K562 (cell line): Measurements from ENCODE around the gene TMEM205. TPM values are rescaled to one million over a fixed set of nuclear protein-coding genes. Genes with fewer than 3 reads are reported as not detected.

Source experiments
- ARID3A ChIP-seq: IDR thresholded peaks from 2 replicates; pipeline ENCODE4 v1.6.1; 2012; ENCODE audit warnings: low read depth, low read length, improper control_type of control experiment, borderline replicate concordance
- ATF3 ChIP-seq, 2 experiments: fragments of 450-650 bp in 1 of 2; sonication (generic) in 1 of 2; formaldehyde crosslinking in 1 of 2; IDR thresholded peaks in 1 of 2; conservative IDR thresholded peaks in 1 of 2; 2 replicates each; pipeline versions ENCODE4 v1.6.1 to v1.8.1; 2016 to 2023; ENCODE audit warnings: mild to moderate bottlenecking in 2 of 2, moderate library complexity in 2 of 2, inconsistent platforms in 1 of 2, missing genetic modification reagents in 1 of 2
- BDP1 ChIP-seq: IDR thresholded peaks from 3 replicates; pipeline ENCODE4 v1.6.1; 2011; ENCODE audit not compliant: insufficient read length, insufficient read depth
- BRD9 ChIP-seq: fragments of 450-650 bp; IDR thresholded peaks from 2 replicates; pipeline ENCODE4 v1.6.1; 2018; ENCODE audit warnings: low read depth; ENCODE audit not compliant: partially characterized antibody
- ETV1 ChIP-seq: fragments of 450-650 bp; conservative IDR thresholded peaks from 2 replicates; pipeline ENCODE4 v1.6.1; 2016; ENCODE audit warnings: missing genetic modification characterization, control low read depth, low read depth, missing compliant biosample characterization
- EZH2 ChIP-seq: IDR thresholded peaks from 2 replicates; pipeline ENCODE4 v1.6.1; 2012; ENCODE audit warnings: low read depth, mild to moderate bottlenecking, inconsistent platforms, low read length, borderline replicate concordance
- IRF9 ChIP-seq: fragments of 450-650 bp; IDR thresholded peaks from 2 replicates; pipeline ENCODE4 v1.6.1; 2016; ENCODE audit warnings: missing biosample characterization, missing genetic modification characterization
- MBD2 ChIP-seq: sonication (generic); IDR thresholded peaks from 2 replicates; pipeline ENCODE4 v1.6.1; 2016; ENCODE audit warnings: low read depth, borderline replicate concordance
- MYBL2 ChIP-seq, 2 experiments: fragments of 450-650 bp in 1 of 2; sonication (generic) in 1 of 2; formaldehyde crosslinking in 1 of 2; IDR thresholded peaks; 2 replicates each; pipeline versions ENCODE4 v1.6.1 to v1.8.1; 2017 to 2022; ENCODE audit warnings: borderline replicate concordance in 1 of 2, inconsistent platforms in 1 of 2, low read depth in 1 of 2, mild to moderate bottlenecking in 1 of 2, missing genetic modification reagents in 1 of 2, moderate library complexity in 1 of 2
- STAG1 ChIP-seq: sonication (generic); formaldehyde crosslinking; IDR thresholded peaks from 2 replicates; pipeline ENCODE4 v1.5.0; 2020; ENCODE audit warnings: missing genetic modification reagents, borderline replicate concordance
- TRIM28 ChIP-seq: fragments of 450-650 bp; IDR thresholded peaks from 2 replicates; pipeline ENCODE4 v1.6.1; 2017
- ZNF23 ChIP-seq: fragments of 250-450 bp; sonication (Bioruptor Pico); IDR thresholded peaks from 2 replicates; pipeline ENCODE4 v1.4.0; 2020; ENCODE audit warnings: mild to moderate bottlenecking
- polyA plus RNA-seq, 8 experiments: library from polyadenylated mRNA; depleted of rRNA in 4 of 8; stranded (reverse) in 5 of 8; unstranded in 3 of 8; fragments of >200 nt; fragmentation: Nextera tagmentation in 2 of 8; fragmentation: Illumina TruSeq in 1 of 8; extraction: Ambion mirVana in 2 of 8; extraction: Trizol in 1 of 8; gene quantifications; 2 replicates each; pipeline versions ENCODE4 v1.2.1 to v1.2.3, GENCODE V29; 2011 to 2014; ENCODE audit warnings: inconsistent platforms in 1 of 8, missing spikeins in 1 of 8
- total RNA-seq, 7 experiments: library from RNA; depleted of rRNA in 6 of 7; stranded (reverse); fragments of >200 nt in 6 of 7; fragmentation: Illumina TruSeq in 2 of 7; extraction: Trizol in 2 of 7; gene quantifications; 2 replicates each; pipeline versions ENCODE4 v1.2.1 to v1.2.3, GENCODE V29; 2011 to 2021; ENCODE audit warnings: low replicate concordance in 1 of 7
- TF ChIP-seq, protein P1 (sequence below): sonication (generic); formaldehyde crosslinking; IDR thresholded peaks from 2 replicates; pipeline ENCODE4 v1.8.0; 2022; ENCODE audit warnings: mild to moderate bottlenecking, missing genetic modification reagents
- TF ChIP-seq, protein P2 (sequence below): fragments of 450-650 bp; IDR thresholded peaks from 2 replicates; pipeline ENCODE4 v1.6.1; 2016; ENCODE audit warnings: low read depth, mild to moderate bottlenecking, moderate library complexity
- TF ChIP-seq, protein P3 (sequence below): fragments of 200-800 bp; sonication (Bioruptor generic); IDR thresholded peaks from 2 replicates; pipeline ENCODE4 v1.6.1; 2016; ENCODE audit warnings: missing genetic modification characterization, missing compliant biosample characterization

Gene TMEM205
- total and polyA plus RNA-seq, 9 of the 15 experiments (the other 6 are each of a cell fraction or from before 2014, with no cell fraction given): 21.3 to 81.5 (median 44.1) TPM

DNA sequence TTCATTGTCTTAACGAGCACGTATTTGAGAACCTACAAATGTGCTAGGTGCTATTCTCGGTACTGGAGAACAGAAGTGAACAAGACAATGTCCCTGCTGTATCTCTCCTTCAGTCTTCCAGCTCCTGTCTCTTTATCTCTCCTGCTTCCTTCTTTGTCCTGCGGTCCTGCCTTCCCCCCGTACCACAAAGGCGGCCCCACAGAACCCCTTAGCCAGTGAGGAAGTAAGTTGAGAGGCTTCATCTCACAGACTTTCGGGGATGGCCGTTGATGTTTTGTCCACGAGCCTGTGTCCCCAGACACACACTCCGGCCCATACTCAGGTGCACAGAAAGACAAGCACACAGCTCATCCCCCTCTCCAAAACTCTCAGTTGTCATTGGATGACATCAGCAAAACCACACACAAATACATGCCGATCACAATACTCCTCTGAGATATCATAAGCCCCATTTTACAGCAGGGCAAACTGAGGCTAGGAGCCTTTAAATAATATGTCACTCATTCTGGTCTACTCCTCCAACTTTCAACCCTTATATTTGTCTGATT is 27.9 kb upstream of the TMEM205 start (continued):
- no peak for TF ChIP-seq ZNF23 (CRISPR knock-in tag)
- TF ChIP-seq EZH2: no peak
- no peak for TF ChIP-seq BRD9
- TF ChIP-seq ATF3 (IDR thresholded peaks at IDR 0.05): no peak
- TF ChIP-seq ATF3 (CRISPR knock-in tag; conservative IDR thresholded peaks at IDR 0.05): no peak
- TF ChIP-seq, protein P1, sequence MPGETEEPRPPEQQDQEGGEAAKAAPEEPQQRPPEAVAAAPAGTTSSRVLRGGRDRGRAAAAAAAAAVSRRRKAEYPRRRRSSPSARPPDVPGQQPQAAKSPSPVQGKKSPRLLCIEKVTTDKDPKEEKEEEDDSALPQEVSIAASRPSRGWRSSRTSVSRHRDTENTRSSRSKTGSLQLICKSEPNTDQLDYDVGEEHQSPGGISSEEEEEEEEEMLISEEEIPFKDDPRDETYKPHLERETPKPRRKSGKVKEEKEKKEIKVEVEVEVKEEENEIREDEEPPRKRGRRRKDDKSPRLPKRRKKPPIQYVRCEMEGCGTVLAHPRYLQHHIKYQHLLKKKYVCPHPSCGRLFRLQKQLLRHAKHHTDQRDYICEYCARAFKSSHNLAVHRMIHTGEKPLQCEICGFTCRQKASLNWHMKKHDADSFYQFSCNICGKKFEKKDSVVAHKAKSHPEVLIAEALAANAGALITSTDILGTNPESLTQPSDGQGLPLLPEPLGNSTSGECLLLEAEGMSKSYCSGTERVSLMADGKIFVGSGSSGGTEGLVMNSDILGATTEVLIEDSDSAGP (CRISPR knock-in tag): 0 out of 2 replicates have a peak, but pooled peaks have one; percentile 26
- no peak for TF ChIP-seq MBD2
- TF ChIP-seq, protein P2, sequence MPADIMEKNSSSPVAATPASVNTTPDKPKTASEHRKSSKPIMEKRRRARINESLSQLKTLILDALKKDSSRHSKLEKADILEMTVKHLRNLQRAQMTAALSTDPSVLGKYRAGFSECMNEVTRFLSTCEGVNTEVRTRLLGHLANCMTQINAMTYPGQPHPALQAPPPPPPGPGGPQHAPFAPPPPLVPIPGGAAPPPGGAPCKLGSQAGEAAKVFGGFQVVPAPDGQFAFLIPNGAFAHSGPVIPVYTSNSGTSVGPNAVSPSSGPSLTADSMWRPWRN: no peak
- TF ChIP-seq ETV1: no peak
- TF ChIP-seq STAG1 (CRISPR knock-in tag): no peak
- TF ChIP-seq, protein P3, sequence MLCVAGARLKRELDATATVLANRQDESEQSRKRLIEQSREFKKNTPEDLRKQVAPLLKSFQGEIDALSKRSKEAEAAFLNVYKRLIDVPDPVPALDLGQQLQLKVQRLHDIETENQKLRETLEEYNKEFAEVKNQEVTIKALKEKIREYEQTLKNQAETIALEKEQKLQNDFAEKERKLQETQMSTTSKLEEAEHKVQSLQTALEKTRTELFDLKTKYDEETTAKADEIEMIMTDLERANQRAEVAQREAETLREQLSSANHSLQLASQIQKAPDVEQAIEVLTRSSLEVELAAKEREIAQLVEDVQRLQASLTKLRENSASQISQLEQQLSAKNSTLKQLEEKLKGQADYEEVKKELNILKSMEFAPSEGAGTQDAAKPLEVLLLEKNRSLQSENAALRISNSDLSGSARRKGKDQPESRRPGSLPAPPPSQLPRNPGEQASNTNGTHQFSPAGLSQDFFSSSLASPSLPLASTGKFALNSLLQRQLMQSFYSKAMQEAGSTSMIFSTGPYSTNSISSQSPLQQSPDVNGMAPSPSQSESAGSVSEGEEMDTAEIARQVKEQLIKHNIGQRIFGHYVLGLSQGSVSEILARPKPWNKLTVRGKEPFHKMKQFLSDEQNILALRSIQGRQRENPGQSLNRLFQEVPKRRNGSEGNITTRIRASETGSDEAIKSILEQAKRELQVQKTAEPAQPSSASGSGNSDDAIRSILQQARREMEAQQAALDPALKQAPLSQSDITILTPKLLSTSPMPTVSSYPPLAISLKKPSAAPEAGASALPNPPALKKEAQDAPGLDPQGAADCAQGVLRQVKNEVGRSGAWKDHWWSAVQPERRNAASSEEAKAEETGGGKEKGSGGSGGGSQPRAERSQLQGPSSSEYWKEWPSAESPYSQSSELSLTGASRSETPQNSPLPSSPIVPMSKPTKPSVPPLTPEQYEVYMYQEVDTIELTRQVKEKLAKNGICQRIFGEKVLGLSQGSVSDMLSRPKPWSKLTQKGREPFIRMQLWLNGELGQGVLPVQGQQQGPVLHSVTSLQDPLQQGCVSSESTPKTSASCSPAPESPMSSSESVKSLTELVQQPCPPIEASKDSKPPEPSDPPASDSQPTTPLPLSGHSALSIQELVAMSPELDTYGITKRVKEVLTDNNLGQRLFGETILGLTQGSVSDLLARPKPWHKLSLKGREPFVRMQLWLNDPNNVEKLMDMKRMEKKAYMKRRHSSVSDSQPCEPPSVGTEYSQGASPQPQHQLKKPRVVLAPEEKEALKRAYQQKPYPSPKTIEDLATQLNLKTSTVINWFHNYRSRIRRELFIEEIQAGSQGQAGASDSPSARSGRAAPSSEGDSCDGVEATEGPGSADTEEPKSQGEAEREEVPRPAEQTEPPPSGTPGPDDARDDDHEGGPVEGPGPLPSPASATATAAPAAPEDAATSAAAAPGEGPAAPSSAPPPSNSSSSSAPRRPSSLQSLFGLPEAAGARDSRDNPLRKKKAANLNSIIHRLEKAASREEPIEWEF (CRISPR knock-in tag): no peak
- no peak for TF ChIP-seq IRF9
- no peak for TF ChIP-seq MYBL2 (IDR thresholded peaks at IDR 0.05; ENCODE audit: low read depth)
- TF ChIP-seq MYBL2 (CRISPR knock-in tag; IDR thresholded peaks at IDR 0.05; ENCODE audit: borderline replicate concordance): no peak
- TF ChIP-seq ARID3A: no peak
- no peak for TF ChIP-seq BDP1
- TF ChIP-seq TRIM28: no peak; the same call in 1 of the 2 replicates
